Dedifferentiated amniotic fluid mesenchymal stem cell (primary cell): ENCODE results near the gene CLEC14A.

Experiments
- DNase-seq: peaks from one replicate; pipeline ENCODE4 v3.0.0-alpha.2; 2016; ENCODE audit errors: extremely low spot score

CLEC14A gene

GRCh38 chr14:38248321-38249028 lies 7.4 kb downstream of the CLEC14A start:
- no peak for DNase-seq

- DNase-seq, result no peak
Observed at GRCh38 chr14:38243696-38244240, 12.1 kb downstream of the CLEC14A start.

- no peak for DNase-seq
Observed at GRCh38 chr14:38238878-38239277, 17.0 kb downstream of the CLEC14A start.

GRCh38 chr14:38238332-38238731 lies 17.6 kb downstream of the CLEC14A start:
- DNase-seq, result no peak

DNA sequence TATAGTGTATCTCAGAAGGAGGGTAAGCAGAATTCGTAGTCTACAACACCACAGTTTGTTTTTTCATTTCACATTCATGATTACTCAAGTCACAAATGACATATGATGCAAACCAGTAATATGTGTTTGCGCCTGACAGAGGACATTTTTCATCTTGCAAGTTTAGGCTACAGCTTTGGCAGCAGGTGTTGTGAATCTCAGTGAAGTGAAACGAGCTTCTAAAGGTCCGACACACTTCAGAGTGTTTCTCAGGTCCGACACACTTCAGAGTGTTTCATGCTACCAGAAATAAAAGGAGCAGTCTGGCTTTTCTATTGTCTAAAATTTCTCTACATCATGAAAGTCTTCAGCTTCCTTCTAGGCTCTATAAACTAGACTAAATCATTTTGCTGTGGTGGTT lies 22.7 kb downstream of the CLEC14A start:
- no peak for DNase-seq

- DNase-seq, result no peak
Observed at GRCh38 chr14:38226366-38226765, 29.5 kb downstream of the CLEC14A start.

DNA sequence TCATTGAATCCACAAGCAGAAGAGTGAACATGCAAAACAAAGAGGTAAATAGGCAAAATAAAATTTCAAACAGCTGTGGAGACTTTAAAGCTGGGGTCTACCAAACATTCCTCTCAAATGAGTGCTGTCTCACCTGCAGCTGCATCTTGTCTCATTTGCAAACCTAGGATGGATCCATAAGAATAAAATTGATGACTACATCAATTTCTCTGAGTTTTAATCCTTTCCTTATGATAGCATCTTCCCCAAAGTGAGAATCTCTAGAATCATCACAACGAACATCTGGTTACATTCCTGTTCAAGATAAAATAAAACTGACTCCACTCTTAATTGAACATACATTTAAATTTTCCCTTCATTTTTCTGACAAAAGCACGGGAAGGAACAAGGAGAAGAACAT lies 29.9 kb downstream of the CLEC14A start:
- no peak for DNase-seq

DNA sequence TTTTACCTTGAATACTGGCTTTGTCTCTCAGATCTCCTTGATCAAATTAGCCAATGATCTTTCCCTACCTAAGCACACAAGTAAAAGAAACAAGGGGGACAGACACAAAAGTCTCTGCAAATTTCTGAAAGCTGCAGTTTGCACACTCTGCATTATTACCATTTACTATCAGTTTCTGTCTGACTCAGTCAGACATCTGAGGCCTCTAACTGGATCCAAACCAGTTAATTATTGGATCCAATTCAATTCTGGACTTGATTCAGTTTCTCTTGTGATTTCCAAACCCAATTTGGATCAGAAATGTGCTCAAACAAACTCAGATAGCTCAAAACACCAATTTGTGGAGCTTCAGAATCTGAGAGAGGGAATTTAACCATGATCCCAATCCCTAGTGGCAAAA lies 31.6 kb downstream of the CLEC14A start:
- no peak for DNase-seq

DNA sequence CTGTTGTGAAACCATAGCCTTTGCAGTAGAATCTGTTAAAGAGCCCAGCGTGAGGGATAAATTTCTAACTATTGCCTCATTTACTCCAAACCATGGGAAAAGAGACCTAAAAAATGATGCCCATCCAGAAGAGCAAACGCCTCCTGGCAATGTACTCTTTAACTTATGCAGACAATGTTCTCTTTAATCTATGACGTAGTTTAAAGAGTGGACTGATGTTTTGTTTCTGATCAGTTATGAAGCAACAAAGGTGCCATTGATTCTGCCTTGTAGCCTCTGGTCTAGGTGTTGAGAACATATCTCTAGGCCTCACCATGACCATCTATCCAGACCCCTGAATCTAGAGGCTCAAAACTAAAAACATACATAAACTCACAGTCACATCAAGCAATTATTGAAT lies 34.8 kb downstream of the CLEC14A start:
- DNase-seq, result no peak

DNA sequence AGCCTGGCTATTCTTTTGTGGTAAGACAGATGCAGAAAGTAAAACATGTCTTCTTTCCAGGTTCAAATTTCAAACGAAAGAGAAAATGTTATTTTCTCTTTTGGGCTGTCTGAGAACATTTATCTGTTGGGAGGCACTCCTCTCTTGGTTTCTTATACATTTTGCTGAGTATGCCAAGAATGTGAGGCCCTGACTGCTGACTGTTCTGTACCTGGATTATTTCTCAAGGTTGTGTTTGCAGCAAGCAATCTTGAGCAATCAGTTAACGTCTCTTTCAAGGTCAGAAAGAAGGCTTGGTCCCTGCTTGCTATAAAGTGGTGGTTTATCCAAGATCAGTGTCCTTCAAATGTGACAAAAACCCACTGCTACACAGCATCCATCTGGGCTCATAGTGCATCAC lies 38.3 kb downstream of the CLEC14A start:
- DNase-seq, result no peak

DNA sequence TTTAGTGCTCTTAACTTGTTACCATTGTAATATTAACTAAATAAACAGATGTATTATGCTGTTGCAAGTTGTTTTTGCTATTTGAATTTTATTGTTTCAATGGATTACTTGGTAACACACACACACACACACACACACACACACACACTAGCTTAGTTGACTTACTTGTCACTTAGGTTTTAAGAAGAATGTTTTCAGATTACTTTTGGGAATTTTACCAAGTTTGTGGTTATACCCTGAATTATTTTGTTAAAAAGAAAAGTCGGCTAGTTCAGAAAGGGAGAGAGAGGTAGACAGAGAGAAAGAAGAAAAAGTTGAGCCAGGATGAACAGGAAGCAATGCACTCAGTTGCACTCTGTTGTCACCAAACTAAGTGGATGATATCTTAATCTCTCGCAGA lies 42.9 kb downstream of the CLEC14A start:
- no peak for DNase-seq

GRCh38 chr14:38212111-38212510 lies 43.8 kb downstream of the CLEC14A start:
- DNase-seq, result no peak

DNA sequence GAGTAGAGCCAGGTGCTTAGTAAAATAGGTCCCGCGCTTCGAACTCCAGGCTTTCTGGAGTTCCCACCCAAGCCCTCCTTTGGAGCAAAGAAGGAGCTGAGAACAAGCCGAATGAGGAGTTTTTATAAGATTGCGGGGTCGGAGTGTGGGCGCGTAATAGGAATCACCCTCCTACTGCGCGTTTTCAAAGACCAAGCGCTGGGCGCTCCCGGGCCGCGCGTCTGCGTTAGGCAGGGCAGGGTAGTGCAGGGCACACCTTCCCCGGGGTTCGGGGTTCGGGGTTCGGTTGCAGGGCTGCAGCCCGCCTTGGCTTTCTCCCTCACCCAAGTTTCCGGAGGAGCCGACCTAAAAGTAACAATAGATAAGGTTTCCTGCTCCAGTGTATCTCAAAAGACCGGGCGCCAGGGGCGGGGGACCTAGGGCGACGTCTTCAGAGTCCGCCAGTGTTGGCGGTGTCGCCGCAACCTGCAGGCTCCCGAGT lies 44.6 kb downstream of the CLEC14A start:
- no peak for DNase-seq

- no peak for DNase-seq
Observed at GRCh38 chr14:38210587-38211216, 45.2 kb downstream of the CLEC14A start.

DNA sequence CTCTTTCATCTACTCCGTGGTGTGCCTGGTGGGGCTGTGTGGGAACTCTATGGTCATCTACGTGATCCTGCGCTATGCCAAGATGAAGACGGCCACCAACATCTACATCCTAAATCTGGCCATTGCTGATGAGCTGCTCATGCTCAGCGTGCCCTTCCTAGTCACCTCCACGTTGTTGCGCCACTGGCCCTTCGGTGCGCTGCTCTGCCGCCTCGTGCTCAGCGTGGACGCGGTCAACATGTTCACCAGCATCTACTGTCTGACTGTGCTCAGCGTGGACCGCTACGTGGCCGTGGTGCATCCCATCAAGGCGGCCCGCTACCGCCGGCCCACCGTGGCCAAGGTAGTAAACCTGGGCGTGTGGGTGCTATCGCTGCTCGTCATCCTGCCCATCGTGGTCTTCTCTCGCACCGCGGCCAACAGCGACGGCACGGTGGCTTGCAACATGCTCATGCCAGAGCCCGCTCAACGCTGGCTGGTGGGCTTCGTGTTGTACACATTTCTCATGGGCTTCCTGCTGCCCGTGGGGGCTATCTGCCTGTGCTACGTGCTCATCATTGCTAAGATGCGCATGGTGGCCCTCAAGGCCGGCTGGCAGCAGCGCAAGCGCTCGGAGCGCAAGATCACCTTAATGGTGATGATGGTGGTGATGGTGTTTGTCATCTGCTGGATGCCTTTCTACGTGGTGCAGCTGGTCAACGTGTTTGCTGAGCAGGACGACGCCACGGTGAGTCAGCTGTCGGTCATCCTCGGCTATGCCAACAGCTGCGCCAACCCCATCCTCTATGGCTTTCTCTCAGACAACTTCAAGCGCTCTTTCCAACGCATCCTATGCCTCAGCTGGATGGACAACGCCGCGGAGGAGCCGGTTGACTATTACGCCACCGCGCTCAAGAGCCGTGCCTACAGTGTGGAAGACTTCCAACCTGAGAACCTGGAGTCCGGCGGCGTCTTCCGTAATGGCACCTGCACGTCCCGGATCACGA lies 46.0 kb downstream of the CLEC14A start:
- no peak for DNase-seq

GRCh38 chr14:38208618-38209562 lies 47.0 kb downstream of the CLEC14A start:
- no peak for DNase-seq

DNA sequence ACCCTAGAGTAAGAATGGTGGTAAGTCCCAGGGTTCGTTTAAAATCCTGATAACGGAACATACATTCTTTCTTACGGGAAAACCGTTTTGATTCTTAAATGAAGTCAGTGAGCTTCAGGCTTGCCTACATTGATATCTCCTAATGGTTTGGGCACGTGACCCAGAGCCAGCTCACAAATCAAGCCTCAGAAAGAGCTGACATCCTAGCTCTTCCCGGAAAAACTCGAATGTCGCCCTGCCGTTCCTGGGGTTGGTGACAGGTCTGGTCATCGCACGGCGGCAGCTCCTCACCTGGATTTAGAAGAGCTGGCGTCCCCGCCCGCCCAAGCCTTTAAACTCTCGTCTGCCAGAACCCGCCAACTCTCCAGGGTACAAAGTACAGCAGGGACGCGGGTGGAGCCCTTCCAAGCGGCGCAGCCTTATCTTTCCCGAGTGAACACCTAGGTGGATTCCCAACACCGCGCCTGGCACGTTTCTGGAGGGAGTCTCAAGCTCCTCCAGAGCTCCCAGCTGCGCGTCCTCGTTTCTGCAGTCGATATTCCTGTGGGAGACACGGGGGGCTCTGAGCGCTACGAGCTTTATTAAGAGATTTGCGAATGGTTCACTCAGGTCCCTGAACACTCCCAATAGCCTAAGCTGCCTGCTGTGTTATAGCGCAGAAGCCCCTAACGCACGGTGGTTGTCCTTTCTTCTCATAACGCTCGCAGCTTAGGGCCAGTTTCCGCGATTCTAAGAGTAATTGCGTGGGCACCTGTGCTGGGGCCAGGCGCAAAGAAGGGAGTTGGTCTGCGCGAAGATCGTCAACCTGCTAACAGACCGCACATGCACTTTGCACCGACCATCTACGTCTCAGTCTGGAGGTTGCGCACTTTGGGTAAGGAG lies 47.9 kb downstream of the CLEC14A start, which contains the start of gene SSTR1:
Gene SSTR1, plus strand, starts transcription at position 169 of the 882 bp plus-strand sequence. CDS start 1,486 bp downstream, outside the sequence.
- DNase-seq, result no peak

GRCh38 chr14:38207377-38207735 lies 48.5 kb downstream of the CLEC14A start:
- DNase-seq, result no peak

DNA sequence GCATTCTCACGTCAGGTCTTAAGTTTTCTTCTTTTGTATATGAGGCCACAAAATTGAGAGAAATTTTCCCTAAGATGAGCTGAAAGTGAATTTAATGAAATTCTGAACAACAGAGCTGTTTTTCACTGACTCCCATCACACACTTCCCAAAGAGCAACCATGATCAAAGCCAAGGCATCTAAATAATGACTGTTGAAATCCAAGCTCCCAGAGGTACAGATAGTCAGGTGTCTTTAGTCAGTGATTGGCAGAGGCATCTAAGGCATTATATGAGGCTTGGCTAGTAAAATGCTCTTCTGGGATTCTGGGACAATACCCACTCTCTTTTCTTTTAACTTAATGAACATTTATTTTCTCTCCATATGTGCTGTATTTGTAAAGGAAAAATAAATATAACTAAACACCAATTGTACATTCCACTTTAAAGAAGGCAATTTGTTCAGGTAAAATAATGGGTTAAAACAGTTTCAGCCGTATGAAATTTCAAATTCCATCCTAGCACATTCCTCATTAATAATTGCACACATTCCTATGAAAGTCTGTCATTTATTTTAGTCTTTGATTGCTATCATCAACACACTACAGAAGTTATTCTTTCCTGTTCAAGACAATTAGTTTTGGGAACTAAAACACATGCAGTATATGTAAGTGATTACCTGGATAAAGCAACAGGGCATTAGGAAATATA lies 49.1 kb downstream of the CLEC14A start:
- no peak for DNase-seq
